Bronchial epithelial cell (primary cell): ENCODE data around the gene HCFC1. TPM values are rescaled to one million over a fixed set of nuclear protein-coding genes. Genes with fewer than 3 reads are reported as not detected.

ENCODE experiments used
- DNase-seq: peaks from one replicate; pipeline ENCODE4 v3.0.0-alpha.2; 2010; ENCODE audit warnings: low read depth
- FAIRE-seq: peaks from 2 replicates; lab custom pipeline; 2011; peaks lifted over from hg19 to GRCh38; lab: Jason Lieb, UNC
- H3K27me3 ChIP-seq: 2 replicates; pipeline ENCODE4 v1.5.1; 2011; ENCODE audit warnings: low read length; ENCODE audit not compliant: control insufficient read depth, insufficient read depth
- H3K36me3 ChIP-seq: 2 replicates; pipeline ENCODE4 v1.5.1; 2011; ENCODE audit warnings: low read length; ENCODE audit not compliant: control insufficient read depth, insufficient read depth
- H3K4me3 ChIP-seq: 2 replicates; pipeline ENCODE4 v1.5.1; 2011; ENCODE audit warnings: mild to moderate bottlenecking, low read depth, low read length, control low read depth
- total RNA-seq: library from RNA; depleted of rRNA; stranded (reverse); fragments of >200 nt; gene quantifications from 2 replicates; pipeline ENCODE4 v1.2.1, GENCODE V29; 2014
- TF ChIP-seq, protein P1 (sequence below): IDR thresholded peaks from 2 replicates; pipeline ENCODE4 v1.5.1; 2011; ENCODE audit warnings: mild to moderate bottlenecking, moderate library complexity, low read length, control low read depth, inconsistent platforms; ENCODE audit not compliant: insufficient read depth, severe bottlenecking

The HCFC1 gene
- total RNA-seq, 1 donor from 2014 or later = 5.5 TPM

GRCh38 chrX:153903238-153903980 lies 68.2 kb downstream of the HCFC1 start:
- Histone ChIP-seq H3K36me3 (no peaks in the 10 kb centered on the region), H3K27me3 (no peaks in the 10 kb centered on the region), H3K4me3 (no peak overlapping the region)
- TF ChIP-seq, protein P1, sequence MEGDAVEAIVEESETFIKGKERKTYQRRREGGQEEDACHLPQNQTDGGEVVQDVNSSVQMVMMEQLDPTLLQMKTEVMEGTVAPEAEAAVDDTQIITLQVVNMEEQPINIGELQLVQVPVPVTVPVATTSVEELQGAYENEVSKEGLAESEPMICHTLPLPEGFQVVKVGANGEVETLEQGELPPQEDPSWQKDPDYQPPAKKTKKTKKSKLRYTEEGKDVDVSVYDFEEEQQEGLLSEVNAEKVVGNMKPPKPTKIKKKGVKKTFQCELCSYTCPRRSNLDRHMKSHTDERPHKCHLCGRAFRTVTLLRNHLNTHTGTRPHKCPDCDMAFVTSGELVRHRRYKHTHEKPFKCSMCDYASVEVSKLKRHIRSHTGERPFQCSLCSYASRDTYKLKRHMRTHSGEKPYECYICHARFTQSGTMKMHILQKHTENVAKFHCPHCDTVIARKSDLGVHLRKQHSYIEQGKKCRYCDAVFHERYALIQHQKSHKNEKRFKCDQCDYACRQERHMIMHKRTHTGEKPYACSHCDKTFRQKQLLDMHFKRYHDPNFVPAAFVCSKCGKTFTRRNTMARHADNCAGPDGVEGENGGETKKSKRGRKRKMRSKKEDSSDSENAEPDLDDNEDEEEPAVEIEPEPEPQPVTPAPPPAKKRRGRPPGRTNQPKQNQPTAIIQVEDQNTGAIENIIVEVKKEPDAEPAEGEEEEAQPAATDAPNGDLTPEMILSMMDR = no peak
- FAIRE-seq (peak; percentile 32), DNase-seq (no peak)

- Histone ChIP-seq H3K4me3 (no peak overlapping the region), H3K36me3 (no peaks in the 10 kb centered on the region), H3K27me3 (no peaks in the 10 kb centered on the region)
- FAIRE-seq (no peak), DNase-seq (no peak)
- TF ChIP-seq, protein P1 = no peak
Measured at GRCh38 chrX:153902385-153902784, 69.2 kb downstream of the HCFC1 start.

GRCh38 chrX:153901753-153902140 lies 69.9 kb downstream of the HCFC1 start:
- no peak for DNase-seq
- H3K4me3 ChIP-seq = no peak overlapping the region
- TF ChIP-seq, protein P1 = no peak
- no peaks in the 10 kb centered on the region for H3K36me3 ChIP-seq
- no peaks in the 10 kb centered on the region for H3K27me3 ChIP-seq
- no peak for FAIRE-seq

DNA sequence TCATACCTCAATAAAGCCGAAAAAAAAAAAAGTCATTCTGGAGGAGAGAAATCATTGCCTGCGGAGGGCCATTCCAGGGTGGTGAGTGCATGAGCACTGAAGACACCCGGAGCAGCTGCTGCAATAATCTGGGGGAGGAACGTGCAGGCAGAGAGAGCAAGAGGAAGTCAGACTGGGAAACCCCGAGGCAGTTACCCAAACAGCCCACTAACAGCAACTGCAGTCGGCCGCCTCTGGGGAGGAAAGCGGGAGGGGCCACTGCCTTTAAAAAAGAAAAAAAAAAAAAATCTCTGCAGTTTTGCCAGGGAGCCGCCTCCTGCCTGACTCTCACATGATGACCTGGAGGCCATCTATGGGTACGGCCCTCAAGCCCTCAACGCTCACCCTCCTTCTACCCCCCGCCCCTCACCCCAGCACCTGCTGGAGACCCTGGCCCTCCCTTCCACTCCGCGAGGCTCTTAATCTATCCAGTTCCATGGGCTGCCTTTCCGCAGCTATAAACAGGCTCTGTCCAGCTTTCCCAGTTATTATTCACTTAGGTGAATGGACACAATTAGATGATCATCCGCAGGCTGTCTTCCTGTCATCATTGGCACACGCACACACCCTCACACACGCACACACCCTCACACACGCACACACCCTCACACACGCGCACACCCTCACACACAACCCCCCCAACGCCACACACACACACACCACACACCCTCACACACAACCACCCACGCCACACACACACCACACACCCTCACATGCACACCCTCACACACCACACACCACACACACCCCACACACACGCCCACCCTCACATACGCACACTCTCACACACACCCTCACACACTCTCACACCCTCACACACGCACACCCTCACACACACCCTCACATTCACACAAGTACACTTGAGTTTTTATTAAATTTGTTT lies 70.5 kb downstream of the HCFC1 start:
- no peaks in the 10 kb centered on the region for H3K36me3 ChIP-seq
- peak; percentile 70 for DNase-seq
- no peak overlapping the region for H3K4me3 ChIP-seq
- peak; percentile 55 for FAIRE-seq
- H3K27me3 ChIP-seq = no peaks in the 10 kb centered on the region
- TF ChIP-seq, protein P1 = no peak

DNA sequence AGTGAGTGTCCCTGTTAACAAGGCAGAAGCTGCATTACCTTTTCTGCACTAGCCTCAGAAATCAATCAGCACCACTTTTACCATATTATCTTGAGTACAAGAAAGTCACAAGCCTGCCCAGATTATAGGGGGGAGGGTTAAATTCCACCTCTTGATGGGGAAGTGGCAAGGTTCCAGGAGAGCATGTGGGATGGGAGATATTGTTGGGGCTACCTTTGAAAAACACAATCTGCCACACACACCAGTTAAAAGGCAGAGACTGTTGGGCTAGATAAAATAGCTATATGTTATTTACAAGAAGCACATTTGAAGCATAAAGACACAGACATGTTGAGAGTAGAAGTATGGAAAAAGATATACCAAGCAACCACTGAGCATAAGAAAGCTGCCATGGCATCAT lies 73.7 kb downstream of the HCFC1 start:
- TF ChIP-seq, protein P1 = no peak
- Histone ChIP-seq H3K36me3 (no peaks in the 10 kb centered on the region), H3K4me3 (no peak overlapping the region), H3K27me3 (no peaks in the 10 kb centered on the region)
- DNase-seq (no peak), FAIRE-seq (no peak)

Other genes starting within 250 kb of the HCFC1 start
- gene BCAP31, start 247.4 kb downstream of the HCFC1 start, total RNA-seq = 300 and 322 TPM in 2 replicates
- 1.7 and 1.8 TPM in 2 replicates for gene ABCD1, start 247.0 kb downstream of the HCFC1 start, total RNA-seq
- gene PLXNB3, start 207.6 kb downstream of the HCFC1 start, total RNA-seq = 4.5 and 5.4 TPM in 2 replicates
- under 0.01 and 0.26 TPM in 2 replicates for gene SRPK3, start 190.8 kb downstream of the HCFC1 start, total RNA-seq
- 26.3 and 27.7 TPM in 2 replicates for gene IDH3G, start 177.4 kb downstream of the HCFC1 start, total RNA-seq
- 126 and 136 TPM in 2 replicates for gene SSR4, start 177.2 kb downstream of the HCFC1 start, total RNA-seq
- gene PDZD4, start 141.3 kb downstream of the HCFC1 start, total RNA-seq = under 0.01 TPM in 2 replicates
- 0.26 and 1.4 TPM in 2 replicates for gene L1CAM, start 85.6 kb downstream of the HCFC1 start, total RNA-seq
- not detected in 2 replicates for gene AVPR2, start 67.1 kb downstream of the HCFC1 start, total RNA-seq
- gene ARHGAP4, start 45.6 kb downstream of the HCFC1 start, total RNA-seq = 0.77 and 0.79 TPM in 2 replicates
- 56.9 and 66.8 TPM in 2 replicates for gene NAA10, start 36.8 kb downstream of the HCFC1 start, total RNA-seq
- 5.5 and 10.3 TPM in 2 replicates for gene RENBP, start 27.2 kb downstream of the HCFC1 start, total RNA-seq
- gene TMEM187, start 936 bp upstream of the HCFC1 start, total RNA-seq = 4.0 and 5.3 TPM in 2 replicates
- 114 and 119 TPM in 2 replicates for gene IRAK1, start 48.1 kb upstream of the HCFC1 start, total RNA-seq
- 21.1 and 28.9 TPM in 2 replicates for gene MECP2, start 125.9 kb upstream of the HCFC1 start, total RNA-seq
- gene OPN1LW, start 172.4 kb upstream of the HCFC1 start, total RNA-seq = not detected in 2 replicates
- gene OPN1MW, start 210.8 kb upstream of the HCFC1 start, total RNA-seq = not detected in 2 replicates
- gene OPN1MW2, start 247.9 kb upstream of the HCFC1 start, total RNA-seq = not detected in 2 replicates